GM21717 (cell line): Measurements from ENCODE around the gene DNAJC5.

Experiments
- ATAC-seq: cut with Tn5 transposase; IDR thresholded peaks from one replicate; pipeline ENCODE4 v1.9.1; 2021; ENCODE audit warnings: mild to moderate bottlenecking, moderate library complexity; ENCODE audit not compliant: unreplicated experiment

DNAJC5 gene

GRCh38 chr20:63939061-63939935 is 44.4 kb downstream of the DNAJC5 start:
- no peak for ATAC-seq

- no peak for ATAC-seq
Observed at GRCh38 chr20:63940071-63940471, 45.1 kb downstream of the DNAJC5 start.

- ATAC-seq, result no peak
Observed at GRCh38 chr20:63940472-63941266, 45.7 kb downstream of the DNAJC5 start.

- no peak for ATAC-seq
Observed at GRCh38 chr20:63941282-63942081, 46.6 kb downstream of the DNAJC5 start.

GRCh38 chr20:63942250-63942951 is 47.5 kb downstream of the DNAJC5 start:
- ATAC-seq, result no peak

- ATAC-seq, result no peak
Observed at GRCh38 chr20:63942969-63943807, 48.3 kb downstream of the DNAJC5 start.

- ATAC-seq, result no peak
Observed at GRCh38 chr20:63943808-63944077, 48.8 kb downstream of the DNAJC5 start.

GRCh38 chr20:63944078-63944941 is 49.4 kb downstream of the DNAJC5 start:
- ATAC-seq, result no peak

- ATAC-seq, result no peak
Observed at GRCh38 chr20:63945031-63945658, 50.2 kb downstream of the DNAJC5 start.

- ATAC-seq, result no peak
Observed at GRCh38 chr20:63945921-63946920, 51.3 kb downstream of the DNAJC5 start.

- ATAC-seq, result no peak
Observed at GRCh38 chr20:63946986-63947637, 52.2 kb downstream of the DNAJC5 start.

GRCh38 chr20:63947638-63948456 is 52.9 kb downstream of the DNAJC5 start:
- ATAC-seq, result no peak

GRCh38 chr20:63950701-63951397 is 55.9 kb downstream of the DNAJC5 start:
- ATAC-seq, result no peak

- no peak for ATAC-seq
Observed at GRCh38 chr20:63951398-63952209, 56.7 kb downstream of the DNAJC5 start.

- no peak for ATAC-seq
Observed at GRCh38 chr20:63952210-63952535, 57.2 kb downstream of the DNAJC5 start.
